NT2/D1 (cell line): ENCODE measurements around the gene INKA2.
A peak's percentile ranks its signal among the peaks of the same experiment; 100 is the strongest.

Experiments
- DNase-seq: peaks from one replicate; pipeline ENCODE4 v3.0.0-alpha.2; 2011; ENCODE audit warnings: low read depth, low spot score
- H3K27me3 ChIP-seq: 2 replicates; pipeline ENCODE4 v1.6.0; 2011; ENCODE audit warnings: mild to moderate bottlenecking; ENCODE audit not compliant: insufficient read length, insufficient read depth
- H3K36me3 ChIP-seq: 2 replicates; pipeline ENCODE4 v1.6.1; 2011; ENCODE audit warnings: mild to moderate bottlenecking, low read length, mixed read lengths; ENCODE audit not compliant: insufficient read depth, insufficient read length
- H3K4me1 ChIP-seq: 2 replicates; pipeline ENCODE4 v1.5.1; 2011; ENCODE audit not compliant: insufficient read depth, insufficient read length
- H3K4me3 ChIP-seq: 2 replicates; pipeline ENCODE4 v1.5.1; 2011; ENCODE audit warnings: low read depth; ENCODE audit not compliant: insufficient read length
- H3K9ac ChIP-seq: 2 replicates; pipeline ENCODE4 v1.6.0; 2011; ENCODE audit warnings: low read depth; ENCODE audit not compliant: insufficient read length
- H3K9me3 ChIP-seq: 2 replicates; pipeline ENCODE4 v1.5.1; 2011; ENCODE audit warnings: mild to moderate bottlenecking, low read length; ENCODE audit not compliant: insufficient read depth
- SUZ12 ChIP-seq: IDR thresholded peaks from 2 replicates; pipeline ENCODE4 v1.6.1; 2011; ENCODE audit not compliant: insufficient read length, insufficient read depth; ENCODE audit errors: extremely low read depth
- YY1 ChIP-seq: IDR thresholded peaks from 2 replicates; pipeline ENCODE4 v1.6.1; 2011; ENCODE audit not compliant: insufficient read length, insufficient read depth
- ZNF274 ChIP-seq: IDR thresholded peaks from 2 replicates; pipeline ENCODE4 v1.6.1; 2011; ENCODE audit warnings: mild to moderate bottlenecking, low read depth, low read length

Gene INKA2

DNA sequence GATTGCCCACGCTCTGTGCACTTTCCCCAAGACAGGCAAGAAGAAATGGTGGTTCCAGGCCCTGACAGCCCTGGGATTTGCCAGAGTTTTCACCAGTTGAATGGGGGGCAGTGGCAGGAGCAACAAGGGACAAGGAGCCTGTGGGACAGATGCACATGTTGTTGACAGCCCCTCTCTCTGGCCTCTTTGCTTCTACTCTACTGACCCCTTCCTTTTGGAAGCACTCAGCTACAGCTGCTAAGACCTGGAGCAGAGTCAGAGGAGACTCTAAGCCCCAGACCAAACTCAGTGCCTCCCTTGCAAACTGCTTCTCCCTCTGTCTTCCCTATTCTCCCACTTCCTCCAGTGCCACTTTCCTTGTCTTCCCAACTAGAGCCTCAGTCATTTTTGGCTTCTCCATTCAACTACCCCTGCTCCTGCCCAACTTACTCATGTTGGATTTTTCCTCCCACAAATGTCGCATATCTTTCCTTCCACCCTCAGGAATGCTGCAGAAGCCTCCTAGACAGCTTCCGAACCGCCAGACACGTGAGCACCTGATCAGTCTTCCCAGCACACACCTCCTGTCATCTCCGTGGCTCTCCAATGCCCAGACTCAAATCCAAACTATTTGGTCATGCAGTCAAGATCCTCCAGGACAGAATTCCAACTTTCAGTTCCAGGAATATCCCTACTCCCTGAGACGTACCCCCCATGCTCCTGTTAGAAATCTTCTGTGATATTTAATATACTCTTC, 9.1 kb downstream of the INKA2 start:
- H3K4me1 ChIP-seq: peaks cover 17% of the 10 kb centered on the region
- peaks cover 3% of the 10 kb centered on the region for H3K27me3 ChIP-seq
- DNase-seq: no peak
- H3K36me3 ChIP-seq: peaks cover 17% of the 10 kb centered on the region
- no peak overlapping the region for H3K4me3 ChIP-seq
- no peaks in the 10 kb centered on the region for H3K9me3 ChIP-seq
- no peak for TF ChIP-seq YY1
- no peak for TF ChIP-seq ZNF274
- TF ChIP-seq SUZ12: no peak
- no peak overlapping the region for H3K9ac ChIP-seq

DNA sequence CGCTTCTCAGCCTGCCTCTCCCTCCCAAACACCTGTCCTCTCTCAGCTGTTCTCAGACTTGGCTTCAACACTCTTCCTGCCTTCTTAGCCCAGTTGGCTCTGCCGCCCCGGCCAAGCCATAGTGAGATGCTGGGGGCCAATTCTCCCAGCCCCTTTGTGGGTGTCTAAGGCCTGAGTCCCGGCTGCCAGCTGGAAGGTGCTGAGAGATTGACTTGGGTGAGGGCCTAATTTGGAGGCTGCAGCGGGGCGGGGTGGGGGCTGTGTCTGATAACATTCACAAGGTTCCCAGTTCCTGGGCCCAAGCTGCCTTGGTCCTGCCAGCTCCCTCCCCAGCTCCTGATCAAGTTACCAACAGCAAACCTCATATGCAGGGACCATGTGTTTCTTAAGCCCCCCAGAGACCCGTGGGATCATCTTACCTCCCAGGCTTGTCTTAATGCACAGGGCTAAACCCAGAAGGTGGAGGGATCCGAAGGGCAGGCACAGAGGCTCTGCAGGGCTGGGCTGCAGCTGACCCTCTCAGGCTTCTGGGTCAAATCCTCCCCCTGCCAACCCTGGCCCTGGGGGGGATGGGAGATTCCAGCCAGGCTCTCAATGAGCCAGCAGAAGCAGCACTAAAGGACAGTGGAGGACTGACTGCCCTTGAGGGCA, 9.8 kb downstream of the INKA2 start:
- H3K4me1 ChIP-seq: peaks cover 17% of the 10 kb centered on the region
- no peak for DNase-seq
- TF ChIP-seq SUZ12 (no peak), ZNF274 (no peak), YY1 (no peak)
- H3K27me3 ChIP-seq: peaks cover under 1% of the 10 kb centered on the region
- peaks cover 12% of the 10 kb centered on the region for H3K36me3 ChIP-seq
- H3K9ac ChIP-seq: peak overlapping the region; percentile 7
- H3K4me3 ChIP-seq: no peak overlapping the region
- no peaks in the 10 kb centered on the region for H3K9me3 ChIP-seq

DNA sequence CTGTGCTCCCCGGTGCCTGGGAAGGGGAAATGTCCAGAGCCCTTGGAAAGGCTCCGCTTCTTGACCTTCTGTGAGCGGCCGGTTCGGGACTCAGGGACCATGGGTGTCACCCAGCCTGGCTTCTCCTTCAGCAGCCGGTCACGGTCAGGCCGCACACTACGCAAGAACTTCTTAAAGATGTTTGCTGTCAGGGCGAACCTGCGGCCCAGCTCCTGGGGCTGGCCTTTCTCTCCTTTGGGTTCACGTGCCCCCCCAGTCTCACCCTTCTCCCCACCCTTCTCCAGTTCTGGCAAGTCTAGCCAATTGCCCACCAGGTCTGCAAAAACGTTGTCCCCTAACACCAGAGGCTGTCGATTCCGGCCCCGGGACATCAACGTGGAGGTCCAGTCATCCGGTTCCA, 12.1 kb downstream of the INKA2 start:
- no peak for DNase-seq
- Histone ChIP-seq H3K27me3 (no peaks in the 10 kb centered on the region), H3K9me3 (no peaks in the 10 kb centered on the region), H3K9ac (no peak overlapping the region), H3K4me3 (no peak overlapping the region), H3K36me3 (peaks cover 12% of the 10 kb centered on the region), H3K4me1 (peaks cover 16% of the 10 kb centered on the region)
- TF ChIP-seq ZNF274: no peak

DNA sequence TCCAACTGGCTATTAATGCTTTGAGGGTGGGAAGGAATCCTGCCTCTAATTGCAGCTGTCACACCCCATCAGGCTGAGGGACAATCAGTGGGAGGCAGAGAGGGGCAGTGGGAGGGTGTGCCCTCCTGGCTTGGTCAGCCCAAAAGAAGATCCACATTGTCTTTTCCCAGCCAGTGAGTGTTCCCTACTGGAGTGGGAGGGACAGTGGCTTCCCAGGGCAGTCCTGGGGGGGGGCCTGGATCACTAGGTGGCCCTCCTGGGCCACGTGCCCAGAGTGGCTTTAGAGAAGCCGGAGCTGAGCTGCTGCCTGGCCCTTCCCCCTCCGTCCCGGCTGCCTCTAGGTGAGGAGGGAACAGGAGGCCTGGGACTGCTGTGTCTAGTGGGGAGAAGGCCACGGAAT, 14.0 kb downstream of the INKA2 start:
- H3K4me3 ChIP-seq: no peak overlapping the region
- H3K4me1 ChIP-seq: peaks cover 23% of the 10 kb centered on the region
- no peak overlapping the region for H3K9ac ChIP-seq
- H3K36me3 ChIP-seq: peaks cover 5% of the 10 kb centered on the region
- no peaks in the 10 kb centered on the region for H3K27me3 ChIP-seq
- H3K9me3 ChIP-seq: no peaks in the 10 kb centered on the region
- no peak for DNase-seq
- TF ChIP-seq SUZ12 (no peak), ZNF274 (no peak), YY1 (no peak)

DNA sequence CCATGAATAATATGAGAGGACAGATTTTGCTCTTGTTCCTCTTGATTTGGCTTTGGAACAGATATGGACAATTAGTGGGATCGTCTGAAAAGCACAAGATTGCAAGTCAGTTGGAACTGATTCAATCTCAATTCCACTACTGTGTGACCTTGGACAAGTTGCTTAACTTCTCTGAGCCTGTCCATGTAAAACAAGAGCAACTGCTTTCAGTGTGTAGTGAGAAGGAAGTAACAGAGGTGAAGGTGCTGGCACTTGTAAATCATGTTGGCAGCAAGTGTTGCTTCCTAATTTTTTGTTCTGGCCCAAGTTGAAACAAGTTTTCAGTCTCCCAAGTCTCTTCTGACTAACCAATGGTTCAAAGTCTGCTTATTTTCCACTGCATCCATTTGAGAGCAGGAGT, 15.3 kb downstream of the INKA2 start:
- Histone ChIP-seq H3K9me3 (no peaks in the 10 kb centered on the region), H3K27me3 (no peaks in the 10 kb centered on the region), H3K4me1 (peaks cover 25% of the 10 kb centered on the region), H3K9ac (no peak overlapping the region), H3K4me3 (no peak overlapping the region), H3K36me3 (peaks cover 5% of the 10 kb centered on the region)
- no peak for DNase-seq
- TF ChIP-seq SUZ12: no peak
- TF ChIP-seq ZNF274: no peak
- TF ChIP-seq YY1: no peak

DNA sequence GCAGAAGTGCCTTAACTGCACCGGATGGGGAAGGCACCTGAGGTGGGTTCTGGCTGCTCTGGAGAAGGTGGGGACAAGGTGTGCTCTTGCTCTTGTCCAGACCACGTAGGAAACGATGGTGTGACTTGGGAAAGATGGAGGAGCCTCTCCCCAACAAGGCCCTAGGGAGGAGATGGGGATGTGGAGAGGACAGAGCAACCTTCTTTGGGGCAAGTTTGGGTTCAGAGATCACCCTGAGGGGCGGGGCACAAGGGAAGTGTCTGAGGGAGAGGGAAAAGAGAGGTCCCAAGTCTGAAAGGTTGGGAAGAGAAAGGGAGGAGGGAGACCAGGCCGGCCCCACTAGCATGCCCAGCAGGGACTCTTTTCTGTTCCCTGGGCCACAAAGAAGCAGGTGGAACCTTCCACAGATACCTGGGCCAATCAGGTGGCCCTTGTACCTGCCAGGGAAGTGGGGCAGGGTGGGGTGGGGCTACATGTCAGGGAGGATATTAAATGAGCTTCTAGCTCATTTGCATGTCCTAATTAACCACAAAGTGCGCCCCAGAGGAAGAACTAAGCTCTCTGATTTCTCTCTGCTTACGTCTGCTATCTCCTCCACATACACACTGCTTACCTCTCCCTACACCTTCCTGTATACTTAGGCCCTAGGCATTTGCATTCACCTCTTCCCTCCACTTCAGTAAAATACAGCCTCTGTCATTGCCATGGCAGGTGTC, 15.9 kb downstream of the INKA2 start:
- no peak for DNase-seq
- H3K27me3 ChIP-seq: no peaks in the 10 kb centered on the region
- no peak overlapping the region for H3K4me3 ChIP-seq
- H3K9me3 ChIP-seq: no peaks in the 10 kb centered on the region
- H3K9ac ChIP-seq: no peak overlapping the region
- no peak for TF ChIP-seq SUZ12
- no peak for TF ChIP-seq YY1
- TF ChIP-seq ZNF274: no peak
- H3K4me1 ChIP-seq: peaks cover 25% of the 10 kb centered on the region
- H3K36me3 ChIP-seq: peaks cover 5% of the 10 kb centered on the region

DNA sequence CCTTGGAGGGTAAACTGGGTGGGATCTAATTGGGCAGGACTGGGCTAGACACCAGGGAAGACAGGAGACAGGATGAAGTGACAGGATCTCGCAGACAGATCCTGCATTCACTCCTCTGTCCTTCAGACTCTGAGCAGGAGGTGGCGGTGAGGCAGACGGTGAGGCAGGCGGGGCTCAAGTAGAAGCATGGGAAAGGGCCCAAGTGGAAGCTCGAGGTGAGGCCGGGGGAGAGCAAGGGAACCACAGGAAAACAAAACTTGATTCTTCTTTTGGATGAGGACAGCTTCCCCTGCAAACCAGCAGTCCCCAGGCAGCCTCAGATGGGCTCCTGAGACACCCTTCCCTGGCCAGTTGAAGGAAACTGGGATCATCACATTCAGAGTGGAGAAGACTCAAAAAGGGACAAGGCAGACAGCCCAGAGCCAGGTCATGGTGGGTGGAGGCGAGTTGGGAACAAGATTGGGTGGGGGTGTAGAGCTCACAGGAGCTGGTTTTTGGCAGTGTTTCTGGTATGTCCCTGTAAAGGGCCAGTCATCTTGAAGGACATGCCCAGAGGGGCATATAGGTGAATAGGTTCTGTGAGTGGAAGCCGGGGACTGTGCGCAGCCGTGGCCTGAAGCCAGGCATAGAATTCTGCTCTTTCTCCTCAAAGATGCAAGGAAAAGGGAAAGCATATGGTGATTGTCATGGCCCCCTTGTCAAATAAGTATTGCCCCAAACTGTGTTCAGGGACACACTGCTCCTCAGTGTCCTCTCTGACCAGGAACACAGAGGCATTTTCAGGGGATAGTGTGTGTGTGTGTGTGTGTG, 18.0 kb downstream of the INKA2 start:
- H3K9me3 ChIP-seq: no peaks in the 10 kb centered on the region
- H3K36me3 ChIP-seq: no peaks in the 10 kb centered on the region
- peaks cover 25% of the 10 kb centered on the region for H3K4me1 ChIP-seq
- no peaks in the 10 kb centered on the region for H3K27me3 ChIP-seq
- H3K9ac ChIP-seq: no peak overlapping the region
- DNase-seq: no peak
- H3K4me3 ChIP-seq: no peak overlapping the region
- TF ChIP-seq SUZ12 (no peak), YY1 (no peak), ZNF274 (no peak)
